Heart left ventricle (tissue), 13 donors: ENCODE data around the gene SMIM12.

ENCODE experiments used
- CTCF ChIP-seq, 12 donors: fragments of 200-600 bp; sonication (generic) in 4 of 12; IDR thresholded peaks; one replicate each; pipeline versions ENCODE4 v1.5.0 to v1.8.0; 2018 to 2022; ENCODE audit warnings: antibody characterized with exemption in 12 of 12, mild to moderate bottlenecking in 5 of 12
- POLR2A ChIP-seq, 2 donors: fragments of 450-650 bp; IDR thresholded peaks; one replicate each; pipeline ENCODE4 v1.6.1; 2017; ENCODE audit warnings: antibody characterized with exemption in 2 of 2, mild to moderate bottlenecking in 2 of 2, moderate library complexity in 2 of 2
- donor health status: ischemic (EF 13 %, LVEDD 7.1; RV severe dilation, severe dysfunction).
- donor health status: DM: no; HTN: yes; CAD: no.
- donor health status: DM: no; HTN: no; CAD: no.
- donor health status: ischemic (EF 25% LVEDD 6.9; RV normal size, moderate dysfunction).
- donor health status: ischemic (EF 25% LVEDD 5.7; RV mildly dilated, moderate dysfunction).
- donor health status: ischemic (EF 35%, LVEDD 5.7; RV mildly dilated, moderate dysfunction).
- donor health status: nonischemic (EF 11% LVEDD 7.7; RV severe dilation, severe dysfunction).
- donor health status: DM: yes; HTN: yes; CAD: no.
- donor health status: PGD.
- donor health status: ischemic (EF 29% LVEDD 5.4; RV normal size, mild dysfunction).
- donor health status: nonischemic (EF 23%, LVEDD 6.1; RV moderate dilation, normal function).

- TF ChIP-seq CTCF (IDR thresholded peaks at IDR 0.05) (no peak), POLR2A (IDR thresholded peaks at IDR 0.05) (no peak)
Observed at GRCh38 chr1:34816332-34816731, 43.2 kb downstream of the SMIM12 start.
